H1 (cell line): Measurements from ENCODE around the gene TCERG1L. TPM values are rescaled to one million over a fixed set of nuclear protein-coding genes. Genes with fewer than 3 reads are reported as not detected.
A peak's percentile ranks its signal among the peaks of the same experiment; 100 is the strongest.

Experiments
- CTCF ChIA-PET: fragments of 300-600 bp; sonication (Branson Sonifier 250); formaldehyde crosslinking; loops from one replicate; lab custom pipeline; 2021; ENCODE audit not compliant: partially characterized antibody; lab: Charles Lee
- POLR2A ChIA-PET: fragments of 300-600 bp; sonication (Branson Sonifier 250); formaldehyde crosslinking; loops from one replicate; lab custom pipeline; 2021; ENCODE audit warnings: inconsistent platforms; ENCODE audit not compliant: partially characterized antibody; lab: Charles Lee
- DNase-seq, 2 experiments: peaks; one replicate each; pipeline versions ENCODE4 v3.0.0 to v3.0.0-alpha.2; 2010 to 2022; ENCODE audit warnings: low spot score in 2 of 2, low read depth in 1 of 2, mixed read lengths in 1 of 2
- FAIRE-seq: peaks from 2 replicates; lab custom pipeline; 2011; peaks lifted over from hg19 to GRCh38; lab: Jason Lieb, UNC
- H2AFZ ChIP-seq: 2 replicates; pipeline ENCODE4 v1.8.1; 2012; ENCODE audit warnings: low read length, inconsistent platforms
- H2AK5ac ChIP-seq: 2 replicates; pipeline ENCODE4 v1.6.1; 2013; ENCODE audit warnings: low read depth, low read length
- H2BK120ac ChIP-seq: replicated peaks from 2 replicates; pipeline ENCODE3; 2013; ENCODE audit warnings: low read depth, low read length, inconsistent platforms
- H2BK12ac ChIP-seq: 2 replicates; pipeline ENCODE4 v1.6.1; 2013; ENCODE audit warnings: low read depth, low read length
- H2BK15ac ChIP-seq: 2 replicates; pipeline ENCODE4 v1.6.1; 2013; ENCODE audit warnings: low read length
- H2BK20ac ChIP-seq: 2 replicates; pipeline ENCODE4 v1.6.1; 2013; ENCODE audit warnings: low read length
- H2BK5ac ChIP-seq: 2 replicates; pipeline ENCODE4 v1.6.1; 2013; ENCODE audit warnings: low read depth, low read length
- H3K14ac ChIP-seq: 2 replicates; pipeline ENCODE4 v1.6.1; 2013; ENCODE audit warnings: inconsistent platforms; ENCODE audit not compliant: insufficient read length
- H3K18ac ChIP-seq: 2 replicates; pipeline ENCODE4 v1.6.1; 2013; ENCODE audit warnings: low read length; ENCODE audit errors: extremely low read depth
- H3K23ac ChIP-seq: 2 replicates; pipeline ENCODE4 v1.6.1; 2013; ENCODE audit warnings: inconsistent platforms; ENCODE audit not compliant: insufficient read length
- H3K23me2 ChIP-seq: 2 replicates; pipeline ENCODE4 v1.6.1; 2013; ENCODE audit warnings: low read depth, low read length
- H3K27ac ChIP-seq: 2 replicates; pipeline ENCODE4 v1.6.1; 2011; ENCODE audit warnings: low read depth, low read length, inconsistent platforms
- H3K27me3 ChIP-seq, 4 experiments: replicated peaks in 1 of 4; 1 replicate in 1 of 4; 2 replicates in 3 of 4; pipeline versions ENCODE4 v1.6.1 to v1.8.1; 2011 to 2013; ENCODE audit warnings: low read length in 3 of 4, mild to moderate bottlenecking in 3 of 4, inconsistent platforms in 2 of 4, mixed read lengths in 2 of 4, moderate library complexity in 1 of 4; ENCODE audit not compliant: control insufficient read depth in 3 of 4, insufficient read depth in 3 of 4; ENCODE audit errors: extremely low read depth in 1 of 4
- H3K36me3 ChIP-seq, 4 experiments: 2 replicates each; pipeline versions ENCODE4 v1.6.1 to v1.8.1; 2011 to 2013; ENCODE audit warnings: mild to moderate bottlenecking in 4 of 4, low read length in 3 of 4, moderate library complexity in 2 of 4, control low read depth in 1 of 4, inconsistent platforms in 1 of 4; ENCODE audit not compliant: insufficient read depth in 4 of 4, control insufficient read depth in 2 of 4
- H3K4ac ChIP-seq: replicated peaks from 2 replicates; pipeline ENCODE3; 2013; ENCODE audit warnings: low read length, low read depth, mixed read lengths, inconsistent platforms; ENCODE audit not compliant: insufficient read length
- H3K4me1 ChIP-seq, 4 experiments: replicated peaks in 1 of 4; 1 replicate in 1 of 4; 2 replicates in 3 of 4; pipeline versions ENCODE4 v1.6.1 to v1.8.1; 2011 to 2013; ENCODE audit warnings: low read length in 3 of 4, inconsistent platforms in 2 of 4, mixed read lengths in 1 of 4; ENCODE audit not compliant: insufficient read depth in 4 of 4, control insufficient read depth in 3 of 4
- H3K4me2 ChIP-seq, 2 experiments: 2 replicates each; pipeline versions ENCODE4 v1.6.1 to v1.8.1; 2011 to 2013; ENCODE audit warnings: low read depth in 2 of 2, low read length in 2 of 2, control low read depth in 1 of 2, inconsistent platforms in 1 of 2, mild to moderate bottlenecking in 1 of 2; ENCODE audit not compliant: insufficient read depth in 1 of 2
- H3K4me3 ChIP-seq, 4 experiments: fragments of 200-600, 300-600 bp in 1 of 4; sonication (generic), shearing (Covaris generic), sonication (Bioruptor Twin) in 1 of 4; 2 replicates each; pipeline versions ENCODE4 v1.5.1 to v1.8.1; 2011 to 2016; ENCODE audit warnings: low read length in 4 of 4, low read depth in 3 of 4, control low read depth in 2 of 4, inconsistent platforms in 2 of 4, mild to moderate bottlenecking in 2 of 4, mixed read lengths in 1 of 4, moderate library complexity in 1 of 4; ENCODE audit not compliant: insufficient read depth in 2 of 4; ENCODE audit errors: extremely low read depth in 1 of 4
- H3K56ac ChIP-seq: replicated peaks from 2 replicates; pipeline ENCODE3; 2013; ENCODE audit warnings: low read depth, mild to moderate bottlenecking, mixed read lengths, low read length, inconsistent platforms; ENCODE audit not compliant: insufficient read length
- H3K79me1 ChIP-seq: 2 replicates; pipeline ENCODE4 v1.6.1; 2013; ENCODE audit warnings: low read depth, low read length, control low read depth
- H3K79me2 ChIP-seq, 2 experiments: 2 replicates each; pipeline versions ENCODE4 v1.6.1 to v1.8.1; 2012 to 2013; ENCODE audit warnings: low read length in 2 of 2, mild to moderate bottlenecking in 2 of 2, inconsistent platforms in 1 of 2; ENCODE audit not compliant: insufficient read depth in 2 of 2, control insufficient read depth in 1 of 2
- H3K9ac ChIP-seq, 4 experiments: replicated peaks in 1 of 4; 1 replicate in 1 of 4; 2 replicates in 3 of 4; pipeline versions ENCODE4 v1.6.1 to v1.8.1; 2011 to 2013; ENCODE audit warnings: low read depth in 3 of 4, low read length in 3 of 4, control low read depth in 2 of 4, mild to moderate bottlenecking in 2 of 4, moderate library complexity in 2 of 4, inconsistent platforms in 1 of 4; ENCODE audit errors: extremely low read depth in 1 of 4
- H3K9me3 ChIP-seq, 2 experiments: 2 replicates each; pipeline versions ENCODE4 v1.6.1 to v1.8.1; 2012 to 2013; ENCODE audit warnings: mild to moderate bottlenecking in 2 of 2, moderate library complexity in 2 of 2, control low read depth in 1 of 2, inconsistent platforms in 1 of 2, low read depth in 1 of 2, low read length in 1 of 2, mixed read lengths in 1 of 2; ENCODE audit not compliant: insufficient read depth in 2 of 2
- H4K20me1 ChIP-seq, 2 experiments: replicated peaks in 1 of 2; 2 replicates each; pipeline versions ENCODE3 to v1.8.1; 2011 to 2013; ENCODE audit warnings: inconsistent platforms in 2 of 2, low read length in 2 of 2, mild to moderate bottlenecking in 1 of 2; ENCODE audit not compliant: insufficient read depth in 2 of 2, control insufficient read depth in 1 of 2
- H4K5ac ChIP-seq: 2 replicates; pipeline ENCODE4 v1.6.1; 2013; ENCODE audit warnings: low read length, low read depth, mixed read lengths, inconsistent platforms; ENCODE audit not compliant: insufficient read length
- H4K8ac ChIP-seq: 2 replicates; pipeline ENCODE4 v1.8.0; 2013; ENCODE audit warnings: mild to moderate bottlenecking, moderate library complexity, low read length, inconsistent platforms; ENCODE audit not compliant: insufficient read depth; ENCODE audit errors: extremely low read depth
- H4K91ac ChIP-seq: replicated peaks from 2 replicates; pipeline ENCODE3; 2013; ENCODE audit warnings: low read length, mixed read lengths, inconsistent platforms; ENCODE audit not compliant: insufficient read length
- ASH2L ChIP-seq: fragments of 200-600, 300-600 bp; sonication (generic); IDR thresholded peaks from one replicate; pipeline ENCODE4 v1.7.1; 2017; ENCODE audit warnings: low read length
- FOSL1 ChIP-seq: IDR thresholded peaks from 2 replicates; pipeline ENCODE4 v1.6.1; 2011; ENCODE audit warnings: mild to moderate bottlenecking, low read depth, low read length, moderate library complexity; ENCODE audit not compliant: insufficient read depth
- HDAC6 ChIP-seq: IDR thresholded peaks from one replicate; pipeline ENCODE4 v1.7.1; 2012; ENCODE audit warnings: low read depth, mild to moderate bottlenecking, inconsistent platforms, low read length, moderate library complexity
- JUN ChIP-seq: IDR thresholded peaks from 2 replicates; pipeline ENCODE4 v1.6.1; 2011; ENCODE audit warnings: low read depth, mild to moderate bottlenecking, improper control_type of control experiment, low read length
- RXRA ChIP-seq: IDR thresholded peaks from 2 replicates; pipeline ENCODE4 v1.6.1; 2011; ENCODE audit warnings: low read depth, mild to moderate bottlenecking, low read length, moderate library complexity; ENCODE audit not compliant: insufficient read depth
- SIX5 ChIP-seq: IDR thresholded peaks from 2 replicates; pipeline ENCODE4 v1.6.1; 2011; ENCODE audit warnings: mild to moderate bottlenecking, low read depth, low read length
- TEAD4 ChIP-seq: IDR thresholded peaks from 2 replicates; pipeline ENCODE4 v1.6.1; 2012; ENCODE audit warnings: low read depth, low read length, inconsistent platforms, mixed read lengths
- WGBS, 2 experiments: shearing (Covaris generic) in 1 of 2; methylation state at CpG; one replicate each; pipeline versions ENCODE4 v1.1.6 to v1.1.7; 2013 to 2015; ENCODE audit warnings: low lambda C conversion rate in 2 of 2, mixed read lengths in 2 of 2, inconsistent platforms in 1 of 2, low coverage in 1 of 2, missing lambda C conversion rate in 1 of 2; ENCODE audit not compliant: insufficient replicate concordance in 2 of 2, insufficient coverage in 1 of 2, insufficient read length in 1 of 2; ENCODE audit errors: extremely low coverage in 1 of 2, missing lambda C conversion rate in 1 of 2; 5-methylcytosine and 5-hydroxymethylcytosine counted together
- polyA plus RNA-seq, 7 experiments: library from polyadenylated mRNA; depleted of rRNA in 3 of 7; stranded (reverse) in 5 of 7; unstranded in 2 of 7; fragments of >200 nt in 5 of 7; fragments of 200-250 nt in 2 of 7; gene quantifications; 1 replicate in 5 of 7; 2 replicates in 1 of 7; 4 replicates in 1 of 7; pipeline versions ENCODE4 v1.2.1 to v1.2.3, GENCODE V29; 2011 to 2013; ENCODE audit warnings: missing spikeins in 2 of 7, mixed read lengths in 2 of 7
- total RNA-seq: library from RNA; stranded (reverse); fragmentation: NEBNext Ultra II Directional; extraction: Animal tissue kit (Norgen Biotek cat#: 25700); gene quantifications from 2 replicates; pipeline ENCODE4 v1.2.1, GENCODE V29; 2021
- TF ChIP-seq, protein P1 (sequence below): IDR thresholded peaks from 2 replicates; pipeline ENCODE4 v1.6.1; 2012; ENCODE audit warnings: inconsistent platforms

TCERG1L gene
- total and polyA plus RNA-seq, 2 of the 8 experiments (the other 6 are each of a cell fraction or from before 2014, with no cell fraction given): 3.9 to 6.9 TPM

DNA sequence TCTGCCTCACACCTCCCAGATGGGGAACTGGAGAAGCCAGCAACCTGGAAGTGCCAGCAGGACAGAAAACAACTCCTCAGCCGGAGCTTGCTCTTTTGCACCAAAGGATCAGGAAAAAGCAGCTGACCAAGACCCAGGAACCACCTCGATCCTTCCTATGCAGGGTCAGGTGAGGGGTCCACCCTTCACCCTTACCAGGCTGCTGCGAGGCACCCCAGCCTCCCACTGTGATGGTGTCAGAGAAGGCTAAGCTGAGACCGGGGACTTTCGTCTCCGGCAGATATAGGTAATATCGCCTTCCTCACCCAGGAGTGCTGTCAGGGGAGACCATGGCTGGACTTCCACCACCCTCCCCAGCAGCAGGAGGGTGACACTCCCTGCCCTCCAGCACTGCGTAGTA, 254.7 kb downstream of the TCERG1L start:
- DNase-seq (no peak), FAIRE-seq (no peak)
- H4K91ac ChIP-seq: no peak overlapping the region
- H3K23me2 ChIP-seq: no peaks in the 10 kb centered on the region
- no peak overlapping the region for H3K4me3 ChIP-seq
- H4K20me1 ChIP-seq: no peaks in the 10 kb centered on the region
- no peak overlapping the region for H2BK120ac ChIP-seq
- WGBS, 2 experiments: 93% methylated on average over 7 of the region's 8 CpGs; no CpG with 5 or more reads in 1 of the 2 experiments
- no peak overlapping the region for H2BK5ac ChIP-seq
- H2BK20ac ChIP-seq: peak overlapping the region; percentile 93; the same call in 1 of the 2 replicates
- no peak overlapping the region for H3K4ac ChIP-seq
- H3K4me2 ChIP-seq: no peak overlapping the region
- H3K27me3 ChIP-seq: no peaks in the 10 kb centered on the region
- no peaks in the 10 kb centered on the region for H3K79me1 ChIP-seq
- no peak overlapping the region for H4K8ac ChIP-seq
- POLR2A ChIA-PET: no interaction called here
- H3K79me2 ChIP-seq: no peaks in the 10 kb centered on the region
- no peak overlapping the region for H3K23ac ChIP-seq
- peaks cover 8 to 9% of the 10 kb centered on the region in 2 experiments for H3K9me3 ChIP-seq
- no peak overlapping the region for H3K56ac ChIP-seq
- no peak overlapping the region for H2BK15ac ChIP-seq
- H4K5ac ChIP-seq: no peak overlapping the region
- 0 out of 2 replicates have a peak overlapping the region, but pooled peaks have one; percentile 11 for H2BK12ac ChIP-seq
- TF ChIP-seq TEAD4: no peak
- no peak for TF ChIP-seq RXRA
- no peak for TF ChIP-seq FOSL1
- TF ChIP-seq ASH2L: no peak
- TF ChIP-seq JUN: no peak
- no peak for TF ChIP-seq SIX5
- no peak for TF ChIP-seq HDAC6
- TF ChIP-seq, protein P1, sequence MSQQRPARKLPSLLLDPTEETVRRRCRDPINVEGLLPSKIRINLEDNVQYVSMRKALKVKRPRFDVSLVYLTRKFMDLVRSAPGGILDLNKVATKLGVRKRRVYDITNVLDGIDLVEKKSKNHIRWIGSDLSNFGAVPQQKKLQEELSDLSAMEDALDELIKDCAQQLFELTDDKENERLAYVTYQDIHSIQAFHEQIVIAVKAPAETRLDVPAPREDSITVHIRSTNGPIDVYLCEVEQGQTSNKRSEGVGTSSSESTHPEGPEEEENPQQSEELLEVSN: no peak
- H3K18ac ChIP-seq: no peak overlapping the region
- no peak overlapping the region for H2AFZ ChIP-seq
- peaks cover 0 to 2% (median 1%) of the 10 kb centered on the region in 4 experiments; a peak in 2 of 7 replicates for H3K4me1 ChIP-seq
- CTCF ChIA-PET: no interaction called here
- H3K36me3 ChIP-seq: no peaks in the 10 kb centered on the region; a peak in 1 of 8 replicates
- no peak overlapping the region for H3K27ac ChIP-seq
- no peak overlapping the region for H3K9ac ChIP-seq
- no peak overlapping the region for H2AK5ac ChIP-seq
- no peak overlapping the region for H3K14ac ChIP-seq
